ENCODE data around the gene RIMOC1. TPM values are rescaled to one million over a fixed set of nuclear protein-coding genes. Genes with fewer than 3 reads are reported as not detected.
"Not testable (repeated sequence)": the region's sequence is repeated elsewhere in the genome, so short reads cannot be mapped to it uniquely, and the experiment has no call there.

Gene RIMOC1
- total RNA-seq, 4 donors from 2014 or later: 19.5 to 24.5 (median 20.2) TPM

GRCh38 chr5:41932770-41933169 lies 28.6 kb downstream of the RIMOC1 start:
- intact Hi-C loops (cut with DNase I): no loop called here
- Histone ChIP-seq H3K4me1 (no peaks in the 10 kb centered on the region), H3K27ac (replicated peaks in 1 of 4) (no peak overlapping the region), H3K36me3 (peaks cover 11 to 43% (median 27%) of the 10 kb centered on the region in 4 donors), H3K4me3 (no peak overlapping the region), H3K27me3 (no peaks in the 10 kb centered on the region), H3K9me3 (no peaks in the 10 kb centered on the region)
- DNase-seq (ENCODE audit: extremely low spot score): no peak
- TF ChIP-seq POLR2AphosphoS5 (IDR thresholded peaks at IDR 0.05): no peak
- no peak for TF ChIP-seq CTCF (IDR thresholded peaks at IDR 0.05)
- TF ChIP-seq POLR2A (IDR thresholded peaks at IDR 0.05; ENCODE audit: low read depth): no peak
- no peak for TF ChIP-seq EP300 (IDR thresholded peaks at IDR 0.05)
- 92% methylated on average over 2 of the region's 2 CpGs for WGBS

- Histone ChIP-seq H3K27ac (replicated peaks in 1 of 4) (no peak overlapping the region), H3K4me1 (no peaks in the 10 kb centered on the region), H3K36me3 (peaks cover 11 to 41% (median 35%) of the 10 kb centered on the region in 4 donors), H3K4me3 (no peak overlapping the region), H3K27me3 (no peaks in the 10 kb centered on the region), H3K9me3 (no peaks in the 10 kb centered on the region)
- intact Hi-C loops (cut with DNase I): no loop called here
- TF ChIP-seq POLR2A (IDR thresholded peaks at IDR 0.05; ENCODE audit: low read depth) (no peak), CTCF (IDR thresholded peaks at IDR 0.05) (no peak), POLR2AphosphoS5 (IDR thresholded peaks at IDR 0.05) (no peak), EP300 (IDR thresholded peaks at IDR 0.05) (no peak)
- DNase-seq (ENCODE audit: extremely low spot score): no peak
These were observed 31.4 kb downstream of the RIMOC1 start for GRCh38 chr5:41935544-41935943.

GRCh38 chr5:41940641-41941040 lies 36.5 kb downstream of the RIMOC1 start:
- no peaks in the 10 kb centered on the region for H3K27me3 ChIP-seq
- intact Hi-C loops (cut with DNase I): no loop called here
- H3K4me1 ChIP-seq: no peaks in the 10 kb centered on the region
- WGBS: 100% methylated on average over 1 of the region's 1 CpG
- no peak overlapping the region for H3K4me3 ChIP-seq
- TF ChIP-seq POLR2A (IDR thresholded peaks at IDR 0.05; ENCODE audit: low read depth) (no peak), EP300 (IDR thresholded peaks at IDR 0.05) (no peak), POLR2AphosphoS5 (IDR thresholded peaks at IDR 0.05) (no peak), CTCF (IDR thresholded peaks at IDR 0.05) (no peak)
- peaks cover 0 to 19% (median 15%) of the 10 kb centered on the region in 4 donors for H3K36me3 ChIP-seq
- no peaks in the 10 kb centered on the region for H3K9me3 ChIP-seq
- no peak overlapping the region for H3K27ac ChIP-seq (replicated peaks in 1 of 4)
- no peak for DNase-seq (ENCODE audit: extremely low spot score)

- H3K36me3 ChIP-seq: peaks cover 0 to 11% (median 0%) of the 10 kb centered on the region in 4 donors
- H3K9me3 ChIP-seq; DNase-seq (ENCODE audit: extremely low spot score); H3K4me1 ChIP-seq; H3K27me3 ChIP-seq; H3K27ac ChIP-seq (replicated peaks in 1 of 4); H3K4me3 ChIP-seq; intact Hi-C loops (cut with DNase I): not testable (repeated sequence)
- 96% methylated on average over 7 of the region's 7 CpGs for WGBS
These were observed 41.3 kb downstream of the RIMOC1 start for GRCh38 chr5:41945332-41945955.

- intact Hi-C loops (cut with DNase I): no loop called here
- Histone ChIP-seq H3K27ac (replicated peaks in 1 of 4) (no peak overlapping the region), H3K9me3 (no peaks in the 10 kb centered on the region), H3K36me3 (no peaks in the 10 kb centered on the region), H3K27me3 (no peaks in the 10 kb centered on the region), H3K4me3 (no peak overlapping the region), H3K4me1 (no peaks in the 10 kb centered on the region)
- DNase-seq (ENCODE audit: extremely low spot score): no peak
- WGBS: 88% methylated on average over 3 of the region's 3 CpGs
- TF ChIP-seq POLR2A (IDR thresholded peaks at IDR 0.05; ENCODE audit: low read depth) (no peak), CTCF (IDR thresholded peaks at IDR 0.05) (no peak), POLR2AphosphoS5 (IDR thresholded peaks at IDR 0.05) (no peak), EP300 (IDR thresholded peaks at IDR 0.05) (no peak)
These were observed 47.1 kb downstream of the RIMOC1 start for GRCh38 chr5:41951224-41951623.

Other genes with a start within 250 kb of the RIMOC1 start
- 10 to 100 TPM; 30.8 to 47.6 (median 37.7) TPM for gene OXCT1, start 33.9 kb upstream of the RIMOC1 start, total RNA-seq
- gene FBXO4, start 20.9 kb downstream of the RIMOC1 start, total RNA-seq: 1 to 10 TPM; 5.1 to 8.8 (median 7.5) TPM

Measured in esophagus muscularis mucosa (tissue), 4 donors.